ENCODE data around the gene ITPR1.

The ITPR1 gene

GRCh38 chr3:4641863-4642563, 148.9 kb downstream of the ITPR1 start:
- Mint-ChIP-seq H3K4me3 (no peak overlapping the region), H3K4me1 (peaks cover 11% of the 10 kb centered on the region), H3K9me3 (no peaks in the 10 kb centered on the region), H3K27me3 (no peaks in the 10 kb centered on the region), H3K27ac (no peak overlapping the region)
- ATAC-seq = no peak
- DNase-seq = no peak

GRCh38 chr3:4642611-4643010, 149.5 kb downstream of the ITPR1 start:
- no peaks in the 10 kb centered on the region for H3K9me3 Mint-ChIP-seq
- DNase-seq (no peak), ATAC-seq (no peak)
- H3K4me1 Mint-ChIP-seq = peaks cover 11% of the 10 kb centered on the region
- no peak overlapping the region for H3K4me3 Mint-ChIP-seq
- H3K27me3 Mint-ChIP-seq = no peaks in the 10 kb centered on the region
- H3K27ac Mint-ChIP-seq = no peak overlapping the region

- H3K4me3 Mint-ChIP-seq = no peak overlapping the region
- H3K27ac Mint-ChIP-seq = peak overlapping the region in 1 of 2 donors; percentile 61
- no peaks in the 10 kb centered on the region for H3K9me3 Mint-ChIP-seq
- no peak for DNase-seq
- ATAC-seq = no peak
- peaks cover 11% of the 10 kb centered on the region for H3K4me1 Mint-ChIP-seq
- no peaks in the 10 kb centered on the region for H3K27me3 Mint-ChIP-seq
Observed at GRCh38 chr3:4643904-4644547, 150.9 kb downstream of the ITPR1 start.

- no peaks in the 10 kb centered on the region for H3K27me3 Mint-ChIP-seq
- H3K9me3 Mint-ChIP-seq = no peaks in the 10 kb centered on the region
- peak overlapping the region in 1 of 2 donors; percentile 60 for H3K27ac Mint-ChIP-seq
- no peak overlapping the region for H3K4me3 Mint-ChIP-seq
- no peak for ATAC-seq
- no peak for DNase-seq
- peaks cover 11% of the 10 kb centered on the region for H3K4me1 Mint-ChIP-seq
Observed at GRCh38 chr3:4644951-4645350, 151.8 kb downstream of the ITPR1 start.

- DNase-seq = no peak
- H3K27ac Mint-ChIP-seq = peak overlapping the region in 1 of 2 donors; percentile 60
- H3K4me3 Mint-ChIP-seq = no peak overlapping the region
- H3K4me1 Mint-ChIP-seq = peaks cover 11% of the 10 kb centered on the region
- H3K27me3 Mint-ChIP-seq = no peaks in the 10 kb centered on the region
- H3K9me3 Mint-ChIP-seq = no peaks in the 10 kb centered on the region
- ATAC-seq = peak; percentile 45
Observed at GRCh38 chr3:4645468-4645867, 152.3 kb downstream of the ITPR1 start.

GRCh38 chr3:4647411-4647810, 154.3 kb downstream of the ITPR1 start:
- Mint-ChIP-seq H3K27ac (no peak overlapping the region), H3K27me3 (no peaks in the 10 kb centered on the region), H3K4me1 (peaks cover 11% of the 10 kb centered on the region), H3K9me3 (no peaks in the 10 kb centered on the region), H3K4me3 (no peak overlapping the region)
- ATAC-seq = no peak
- DNase-seq = no peak

GRCh38 chr3:4655145-4656045, 162.2 kb downstream of the ITPR1 start:
- H3K4me1 Mint-ChIP-seq = no peaks in the 10 kb centered on the region

GRCh38 chr3:4656059-4656458, 162.9 kb downstream of the ITPR1 start:
- Mint-ChIP-seq H3K4me1 (no peaks in the 10 kb centered on the region), H3K4me3 (no peak overlapping the region), H3K27me3 (no peaks in the 10 kb centered on the region), H3K27ac (no peak overlapping the region), H3K9me3 (no peaks in the 10 kb centered on the region)
- ATAC-seq (no peak), DNase-seq (no peak)

More at GRCh38 chr3:4655145-4656045, 162.2 kb downstream of the ITPR1 start:
- no peak overlapping the region for H3K4me3 Mint-ChIP-seq
- H3K27me3 Mint-ChIP-seq = no peaks in the 10 kb centered on the region
- H3K27ac Mint-ChIP-seq = no peak overlapping the region
- H3K9me3 Mint-ChIP-seq = no peaks in the 10 kb centered on the region
- DNase-seq (no peak), ATAC-seq (no peak)

- H3K27me3 Mint-ChIP-seq = no peaks in the 10 kb centered on the region
- ATAC-seq = no peak
- no peaks in the 10 kb centered on the region for H3K9me3 Mint-ChIP-seq
- no peaks in the 10 kb centered on the region for H3K4me1 Mint-ChIP-seq
- no peak overlapping the region for H3K4me3 Mint-ChIP-seq
- peak overlapping the region in 1 of 2 donors; percentile 80 for H3K27ac Mint-ChIP-seq
- no peak for DNase-seq
Observed at GRCh38 chr3:4656626-4657328, 163.6 kb downstream of the ITPR1 start.

GRCh38 chr3:4660936-4661335, 167.8 kb downstream of the ITPR1 start:
- H3K27ac Mint-ChIP-seq = no peak overlapping the region

GRCh38 chr3:4664412-4664811, 171.3 kb downstream of the ITPR1 start:
- Mint-ChIP-seq H3K9me3 (no peaks in the 10 kb centered on the region), H3K4me1 (no peaks in the 10 kb centered on the region), H3K27me3 (no peaks in the 10 kb centered on the region), H3K27ac (no peak overlapping the region), H3K4me3 (no peak overlapping the region)
- DNase-seq = no peak
- ATAC-seq = no peak

More at GRCh38 chr3:4660936-4661335, 167.8 kb downstream of the ITPR1 start:
- Mint-ChIP-seq H3K27me3 (no peaks in the 10 kb centered on the region), H3K4me3 (no peak overlapping the region), H3K4me1 (no peaks in the 10 kb centered on the region), H3K9me3 (no peaks in the 10 kb centered on the region)
- ATAC-seq (no peak), DNase-seq (no peak)

- no peak for ATAC-seq
- no peaks in the 10 kb centered on the region for H3K4me1 Mint-ChIP-seq
- no peak overlapping the region for H3K4me3 Mint-ChIP-seq
- no peaks in the 10 kb centered on the region for H3K27me3 Mint-ChIP-seq
- H3K9me3 Mint-ChIP-seq = no peaks in the 10 kb centered on the region
- no peak overlapping the region for H3K27ac Mint-ChIP-seq
- no peak for DNase-seq
Observed at GRCh38 chr3:4665197-4665596, 172.0 kb downstream of the ITPR1 start.

GRCh38 chr3:4666071-4666470, 172.9 kb downstream of the ITPR1 start:
- Mint-ChIP-seq H3K4me1 (no peaks in the 10 kb centered on the region), H3K4me3 (no peak overlapping the region), H3K9me3 (no peaks in the 10 kb centered on the region), H3K27me3 (no peaks in the 10 kb centered on the region), H3K27ac (no peak overlapping the region)
- DNase-seq (no peak), ATAC-seq (no peak)

GRCh38 chr3:4670352-4670751, 177.2 kb downstream of the ITPR1 start:
- Mint-ChIP-seq H3K27ac (no peak overlapping the region), H3K4me1 (no peaks in the 10 kb centered on the region), H3K27me3 (no peaks in the 10 kb centered on the region), H3K4me3 (no peak overlapping the region), H3K9me3 (no peaks in the 10 kb centered on the region)
- ATAC-seq (no peak), DNase-seq (no peak)

- no peak for ATAC-seq
- Mint-ChIP-seq H3K9me3 (no peaks in the 10 kb centered on the region), H3K27ac (no peak overlapping the region), H3K27me3 (no peaks in the 10 kb centered on the region), H3K4me3 (no peak overlapping the region), H3K4me1 (no peaks in the 10 kb centered on the region)
- DNase-seq = no peak
Observed at GRCh38 chr3:4672725-4673275, 179.7 kb downstream of the ITPR1 start.

All from stimulated activated naive CD8-positive, alpha-beta T cell treated with anti-CD3 and anti-CD28 coated beads, Interleukin-15, amount 100 ng/mL, for 72 hours (primary cell).